ENCODE measurements around the gene INO80.
"Not testable (repeated sequence)": the region's sequence is repeated elsewhere in the genome, so short reads cannot be mapped to it uniquely, and the experiment has no call there.

INO80 gene

DNA sequence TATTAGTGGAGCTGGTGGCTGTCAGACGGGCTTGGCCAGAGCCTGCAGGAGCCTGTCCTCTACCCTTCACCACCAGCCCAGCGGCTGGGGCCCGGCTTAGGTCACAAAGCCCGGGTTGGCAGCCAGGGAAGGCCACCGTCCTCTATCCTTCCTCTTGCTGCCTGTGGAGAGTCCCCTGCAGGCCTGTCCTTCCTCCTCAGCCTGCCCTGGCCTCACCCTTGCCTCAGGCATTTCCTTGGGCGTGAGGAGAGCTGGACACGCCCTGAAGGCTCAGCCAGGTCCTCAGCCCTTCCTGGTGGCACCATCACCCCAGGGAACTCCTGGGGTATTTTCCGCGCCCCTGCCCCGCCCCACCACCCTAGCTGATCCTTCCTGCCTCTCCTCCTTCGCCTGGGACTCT, 155.2 kb downstream of the INO80 start:
- FAIRE-seq: no peak

- FAIRE-seq: no peak
These were observed 155.8 kb downstream of the INO80 start for GRCh38 chr15:40960151-40960885.

- FAIRE-seq: no peak
These were observed 156.5 kb downstream of the INO80 start for GRCh38 chr15:40959331-40960141.

GRCh38 chr15:40958723-40959122, 157.4 kb downstream of the INO80 start:
- no peak for FAIRE-seq

DNA sequence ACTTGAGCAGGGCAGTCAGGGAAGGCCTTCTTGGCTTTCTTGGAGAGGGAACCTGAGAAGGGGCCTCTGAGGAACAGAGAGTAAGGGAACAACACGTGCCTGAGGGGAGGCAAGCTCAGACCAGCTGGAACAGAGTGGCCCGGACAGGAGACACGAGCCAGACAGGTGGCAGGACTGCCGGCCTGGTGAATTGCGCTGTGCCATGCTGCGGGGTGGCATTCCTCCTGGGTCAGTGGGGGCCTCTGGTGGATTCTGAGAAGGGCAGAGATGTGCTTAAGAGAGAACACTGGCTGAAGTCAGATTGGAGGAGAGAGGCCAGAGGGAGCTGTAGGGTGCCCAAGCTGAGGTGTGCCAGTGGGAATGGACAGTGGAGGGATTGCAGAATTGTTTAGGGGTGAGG, 157.9 kb downstream of the INO80 start:
- FAIRE-seq: no peak

GRCh38 chr15:40957581-40958051, 158.5 kb downstream of the INO80 start:
- no peak for FAIRE-seq

DNA sequence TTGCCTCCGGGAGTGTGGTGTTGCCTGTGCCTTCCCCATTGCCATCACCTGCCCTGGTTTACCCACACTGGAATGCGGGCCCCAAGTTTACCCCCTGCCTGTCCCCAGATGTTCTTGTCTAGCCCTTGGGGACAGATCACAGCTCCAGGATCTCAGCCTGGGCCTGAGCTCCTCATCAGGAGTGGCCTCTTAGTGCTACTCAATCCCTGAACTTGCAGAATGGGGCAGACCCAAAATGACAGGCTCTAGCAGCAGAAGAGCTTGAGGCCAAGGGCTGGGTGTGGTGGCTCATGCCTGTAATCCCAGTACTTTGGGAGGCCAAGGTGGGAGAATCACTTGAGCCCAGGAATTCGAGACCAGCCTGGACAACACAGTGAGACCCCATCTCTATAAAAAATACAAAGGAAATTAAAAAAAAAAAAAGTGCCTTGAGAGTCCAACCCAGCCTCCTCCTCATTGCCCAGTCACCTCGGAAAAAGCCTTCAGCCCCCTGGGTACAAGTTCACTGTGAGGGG, 159.0 kb downstream of the INO80 start:
- no peak for FAIRE-seq

GRCh38 chr15:40956541-40956982, 159.5 kb downstream of the INO80 start:
- FAIRE-seq: no peak

GRCh38 chr15:40955930-40956540, 160.0 kb downstream of the INO80 start:
- no peak for FAIRE-seq

- FAIRE-seq: no peak
These were observed 160.8 kb downstream of the INO80 start for GRCh38 chr15:40955141-40955903.

GRCh38 chr15:40954158-40954848, 161.8 kb downstream of the INO80 start:
- not testable (repeated sequence) for FAIRE-seq

GRCh38 chr15:40953713-40954074, 162.4 kb downstream of the INO80 start:
- no peak for FAIRE-seq

- peak; percentile 59 for FAIRE-seq
These were observed 163.0 kb downstream of the INO80 start, which contains the start of gene CHAC1 for GRCh38 chr15:40952901-40953712. TSS of gene CHAC1 (plus strand) at chr15:40953471. CDS start at chr15:40953584, 113 bp downstream.

DNA sequence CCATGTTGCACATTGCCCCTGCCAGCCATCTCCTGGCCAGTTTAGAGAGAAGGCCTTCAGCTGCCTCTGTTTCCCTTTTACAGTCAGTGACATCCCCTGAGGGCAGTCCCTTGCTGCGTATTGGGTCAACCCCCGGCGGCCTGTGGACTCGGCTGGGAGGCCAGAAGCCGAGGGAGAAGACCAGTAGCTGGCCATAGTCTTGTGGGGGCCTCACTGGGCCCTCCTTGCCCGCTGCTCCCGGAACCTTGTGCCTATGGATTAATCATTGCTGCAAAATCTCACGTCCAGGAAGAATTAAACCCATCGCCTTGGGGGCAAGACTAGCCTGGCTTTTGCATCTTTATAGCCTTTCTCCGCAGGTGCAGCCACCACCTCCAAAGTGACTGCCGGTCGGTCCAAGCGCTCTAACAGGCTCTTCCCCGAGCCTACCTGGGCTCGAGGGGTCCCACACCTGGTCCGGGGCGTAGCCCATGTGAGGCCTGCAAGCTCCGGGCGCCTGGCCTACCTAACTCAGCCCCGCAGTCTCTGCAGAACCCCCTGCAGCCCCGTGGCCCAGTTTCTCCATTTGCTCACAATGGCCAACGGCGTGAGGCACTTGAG, 163.7 kb downstream of the INO80 start:
- FAIRE-seq: no peak

DNA sequence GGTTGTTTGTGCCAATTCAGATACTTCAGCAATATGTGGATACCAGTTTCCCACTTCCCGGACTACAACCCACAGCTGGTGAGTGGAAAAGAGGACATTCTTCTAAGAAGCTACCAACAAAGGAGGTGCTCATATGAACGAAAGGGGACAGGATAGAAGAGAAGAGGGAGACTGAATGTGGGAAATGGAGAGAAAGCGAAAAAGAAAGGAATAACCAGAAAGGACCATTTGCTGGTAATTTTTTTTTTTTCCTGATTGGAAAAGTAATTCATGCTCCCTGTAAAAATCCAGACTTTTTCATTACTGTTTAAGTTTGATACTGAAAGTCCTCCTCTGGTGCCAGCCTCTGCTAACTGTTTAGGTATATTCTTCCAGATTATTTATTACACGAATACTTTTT, 164.3 kb downstream of the INO80 start:
- FAIRE-seq: no peak

- no peak for FAIRE-seq
These were observed 166.3 kb downstream of the INO80 start for GRCh38 chr15:40949756-40950207.

DNA sequence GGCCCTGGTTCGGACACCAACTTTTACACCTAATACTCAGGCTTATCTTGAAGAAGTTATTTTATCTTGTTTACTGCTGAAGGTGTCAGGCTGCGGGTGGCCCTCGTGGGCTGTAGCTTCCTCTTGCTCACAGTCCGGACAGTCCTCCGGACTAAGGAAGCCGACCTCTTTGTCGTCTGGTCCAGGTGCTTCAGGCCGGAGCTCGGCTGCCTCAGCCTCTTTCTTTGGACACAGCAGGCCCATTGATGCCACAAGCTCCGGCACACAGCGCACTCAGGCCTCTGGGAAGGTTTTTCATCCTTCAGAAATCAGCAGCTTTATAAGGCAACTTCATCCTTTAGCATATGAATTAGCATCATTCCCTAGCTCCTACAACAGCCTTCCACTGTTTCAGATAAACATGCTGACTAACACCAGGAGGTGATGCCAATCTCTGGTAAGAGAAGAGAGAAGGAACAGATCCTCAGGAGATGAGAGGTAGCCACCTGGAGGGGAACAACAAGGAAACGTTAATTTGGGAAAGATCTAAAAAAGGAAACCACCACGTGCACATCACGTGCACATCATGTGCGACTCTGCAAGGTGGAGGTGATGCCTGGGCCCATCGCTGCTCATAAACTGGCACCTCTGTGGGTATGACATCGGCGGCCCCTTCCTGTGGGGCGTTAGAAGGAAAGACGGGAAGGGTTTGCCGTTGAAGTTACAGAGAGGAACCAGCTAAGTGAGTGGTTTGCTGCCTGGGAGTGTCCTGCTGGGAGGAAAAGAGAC, 167.2 kb downstream of the INO80 start:
- FAIRE-seq: no peak

- FAIRE-seq: no peak
These were observed 171.4 kb downstream of the INO80 start for GRCh38 chr15:40944510-40945296.

Measured in TTC549 (cell line).